GM19467 (cell line): Measurements from ENCODE around the gene SH3RF2.
"Not testable (repeated sequence)": the region's sequence is repeated elsewhere in the genome, so short reads cannot be mapped to it uniquely, and the experiment has no call there.

Source experiments
- ATAC-seq: cut with Tn5 transposase; IDR thresholded peaks from one replicate; pipeline ENCODE4 v1.9.1; 2021; ENCODE audit warnings: mild to moderate bottlenecking, moderate library complexity; ENCODE audit not compliant: unreplicated experiment

Gene SH3RF2, protein sequence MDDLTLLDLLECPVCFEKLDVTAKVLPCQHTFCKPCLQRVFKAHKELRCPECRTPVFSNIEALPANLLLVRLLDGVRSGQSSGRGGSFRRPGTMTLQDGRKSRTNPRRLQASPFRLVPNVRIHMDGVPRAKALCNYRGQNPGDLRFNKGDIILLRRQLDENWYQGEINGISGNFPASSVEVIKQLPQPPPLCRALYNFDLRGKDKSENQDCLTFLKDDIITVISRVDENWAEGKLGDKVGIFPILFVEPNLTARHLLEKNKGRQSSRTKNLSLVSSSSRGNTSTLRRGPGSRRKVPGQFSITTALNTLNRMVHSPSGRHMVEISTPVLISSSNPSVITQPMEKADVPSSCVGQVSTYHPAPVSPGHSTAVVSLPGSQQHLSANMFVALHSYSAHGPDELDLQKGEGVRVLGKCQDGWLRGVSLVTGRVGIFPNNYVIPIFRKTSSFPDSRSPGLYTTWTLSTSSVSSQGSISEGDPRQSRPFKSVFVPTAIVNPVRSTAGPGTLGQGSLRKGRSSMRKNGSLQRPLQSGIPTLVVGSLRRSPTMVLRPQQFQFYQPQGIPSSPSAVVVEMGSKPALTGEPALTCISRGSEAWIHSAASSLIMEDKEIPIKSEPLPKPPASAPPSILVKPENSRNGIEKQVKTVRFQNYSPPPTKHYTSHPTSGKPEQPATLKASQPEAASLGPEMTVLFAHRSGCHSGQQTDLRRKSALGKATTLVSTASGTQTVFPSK

DNA sequence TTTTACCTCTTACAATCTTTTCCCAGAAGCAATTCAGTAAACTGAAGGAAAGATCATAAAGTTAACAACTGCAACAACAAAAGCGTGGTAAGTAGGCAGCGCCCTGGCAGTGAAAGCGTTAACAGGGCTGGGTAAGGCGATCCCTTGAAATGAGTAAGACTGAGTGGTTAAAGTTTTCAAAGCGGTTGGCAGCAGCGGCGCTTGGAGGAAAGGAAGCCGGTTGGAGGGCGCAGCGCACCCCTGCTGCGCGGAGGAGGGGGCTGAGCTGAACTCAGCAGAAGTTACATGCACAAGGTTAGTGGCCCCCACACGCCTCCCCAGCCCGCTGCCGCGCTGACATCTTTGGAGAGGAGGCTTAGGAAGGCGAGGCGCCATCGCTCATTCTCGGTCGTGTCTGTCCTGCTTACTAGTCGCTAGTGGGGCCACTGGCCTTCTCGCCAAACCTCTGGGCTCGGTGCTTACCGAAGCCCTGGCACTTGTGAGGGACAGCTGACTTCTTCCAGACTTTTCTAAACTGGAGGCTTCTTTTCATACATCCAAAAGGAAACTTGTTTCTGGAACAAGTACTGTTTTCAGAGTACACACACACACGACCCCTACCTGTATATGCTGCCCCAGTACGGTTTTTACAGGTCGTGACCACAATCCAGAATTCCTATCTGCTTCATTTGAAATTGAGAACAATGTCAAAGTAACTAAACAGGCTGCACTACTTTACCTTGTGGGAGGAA, at the start of gene SH3RF2:
SH3RF2 (plus strand) TSS at position 178 of the 731 bp plus-strand sequence. CDS start 1,351 bp downstream, outside the sequence.
- no peak for ATAC-seq

DNA sequence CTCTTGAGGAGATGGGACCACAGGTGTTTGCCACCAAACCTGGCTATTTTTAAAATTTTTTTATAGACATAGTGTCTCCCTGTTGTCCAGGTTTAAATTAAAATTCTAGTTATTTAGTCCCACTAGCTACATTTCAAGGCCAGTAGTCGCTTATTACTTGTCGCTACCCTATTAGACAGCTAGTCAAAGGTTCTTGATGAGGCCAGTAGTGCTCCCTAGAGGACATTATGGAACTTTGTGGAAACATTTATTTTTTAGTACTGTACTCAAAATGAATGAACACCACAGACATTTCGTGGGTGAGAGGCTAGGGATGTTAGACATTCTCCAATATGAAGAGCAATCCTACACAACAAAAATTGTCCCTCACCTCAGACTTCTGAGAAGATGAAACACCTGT, 49.2 kb upstream of the SH3RF2 start:
- no peak for ATAC-seq

DNA sequence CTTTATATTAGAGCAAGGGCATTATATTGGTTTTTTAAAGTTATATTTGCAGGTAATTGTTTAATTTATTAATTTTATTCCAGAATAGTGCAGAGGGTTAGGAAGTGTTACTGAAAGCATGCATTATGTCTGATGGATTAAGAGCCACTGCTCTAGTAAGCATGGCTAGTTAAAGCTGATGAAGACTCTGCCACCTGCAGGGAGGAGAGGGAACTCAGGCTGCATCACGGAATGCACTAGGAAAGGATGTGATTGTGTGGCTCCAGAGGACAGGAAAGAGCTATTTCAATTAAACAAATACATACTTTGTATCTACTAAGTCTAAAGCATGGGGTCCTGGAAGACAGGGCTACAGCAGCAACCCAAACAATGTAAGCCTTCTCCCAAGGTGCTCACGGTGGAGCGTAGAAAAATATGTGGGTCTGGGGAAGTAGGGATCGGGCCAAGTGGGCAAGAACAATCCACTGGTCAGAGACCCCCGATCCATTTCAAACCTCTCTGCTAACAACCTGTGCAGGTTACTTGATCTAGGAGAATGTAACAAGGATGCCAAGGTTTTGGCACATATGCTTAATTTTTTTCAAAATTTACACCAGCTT, 48.3 kb upstream of the SH3RF2 start:
- ATAC-seq: no peak

DNA sequence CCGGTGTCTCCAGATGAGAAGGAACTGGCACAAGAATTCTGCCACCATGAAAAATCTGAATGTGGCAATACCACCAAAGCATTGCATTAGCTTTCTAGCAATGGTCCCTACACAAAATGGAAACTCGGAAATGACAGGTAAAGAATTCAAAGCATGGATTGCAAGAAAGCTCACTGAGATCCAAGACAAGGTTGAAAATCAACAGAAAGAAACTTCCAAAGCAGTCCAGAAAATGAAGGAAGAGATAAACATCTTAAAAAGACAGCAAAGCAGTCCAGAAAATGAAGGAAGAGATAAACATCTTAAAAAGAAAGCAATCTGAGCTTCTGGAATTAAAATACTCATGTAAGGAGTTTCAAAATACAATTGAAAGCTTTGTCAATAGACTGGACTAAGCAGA, 46.8 kb upstream of the SH3RF2 start:
- no peak for ATAC-seq

DNA sequence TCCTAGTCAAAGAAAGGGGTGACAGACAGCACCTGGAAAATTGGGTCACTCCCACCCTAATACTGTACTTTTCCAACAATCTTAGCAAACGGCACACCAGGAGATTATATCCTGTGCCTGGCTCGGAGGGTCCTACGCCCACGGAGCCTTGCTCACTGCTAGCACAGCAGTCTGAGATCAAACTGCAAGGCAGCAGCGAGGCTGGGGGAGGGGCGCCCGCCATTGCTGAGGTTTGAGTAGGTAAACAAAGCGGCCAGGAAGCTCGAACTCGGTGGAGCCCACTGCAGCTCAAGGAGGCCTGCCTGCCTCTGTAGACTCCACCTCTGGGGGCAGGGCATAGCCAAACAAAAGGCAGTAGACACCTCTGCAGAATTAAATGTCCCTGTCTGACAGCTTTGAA, 45.0 kb upstream of the SH3RF2 start:
- ATAC-seq: not testable (repeated sequence)

DNA sequence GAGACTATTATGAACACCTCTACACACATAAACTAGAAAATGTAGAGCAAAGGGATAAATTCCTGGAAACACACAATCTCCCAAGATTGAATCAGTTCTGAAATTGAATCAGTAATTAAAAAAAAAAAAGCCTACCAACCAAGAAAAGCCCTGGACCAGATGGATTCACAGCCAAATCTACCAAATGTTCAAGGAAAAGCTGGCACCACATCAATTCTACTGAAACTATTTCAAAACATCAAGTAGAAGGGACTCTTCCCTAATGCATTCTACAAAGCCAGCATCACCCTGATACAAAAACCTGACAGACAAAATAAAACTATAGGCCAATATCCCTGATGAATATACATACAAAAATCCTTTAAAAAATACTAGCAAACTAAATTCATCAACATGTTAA, 38.2 kb upstream of the SH3RF2 start:
- no peak for ATAC-seq

DNA sequence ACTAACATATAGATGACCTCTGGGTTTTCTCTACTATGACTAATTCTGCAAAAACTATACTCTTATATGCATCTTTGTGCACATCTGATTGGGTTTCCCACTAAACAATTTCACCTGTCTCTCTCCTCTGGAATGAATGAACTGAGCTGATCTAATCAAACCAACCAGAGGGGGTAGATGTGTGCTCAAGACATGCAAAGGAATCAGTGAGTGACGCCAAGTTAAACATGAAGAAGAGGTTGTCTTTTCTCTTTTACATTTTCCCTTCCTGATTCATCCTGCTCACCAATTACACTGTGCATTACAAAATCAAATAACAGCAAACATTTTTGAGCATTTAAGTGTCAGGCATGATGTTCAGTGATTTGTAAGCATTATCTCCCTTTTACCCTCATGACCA, 34.0 kb upstream of the SH3RF2 start:
- ATAC-seq: no peak

DNA sequence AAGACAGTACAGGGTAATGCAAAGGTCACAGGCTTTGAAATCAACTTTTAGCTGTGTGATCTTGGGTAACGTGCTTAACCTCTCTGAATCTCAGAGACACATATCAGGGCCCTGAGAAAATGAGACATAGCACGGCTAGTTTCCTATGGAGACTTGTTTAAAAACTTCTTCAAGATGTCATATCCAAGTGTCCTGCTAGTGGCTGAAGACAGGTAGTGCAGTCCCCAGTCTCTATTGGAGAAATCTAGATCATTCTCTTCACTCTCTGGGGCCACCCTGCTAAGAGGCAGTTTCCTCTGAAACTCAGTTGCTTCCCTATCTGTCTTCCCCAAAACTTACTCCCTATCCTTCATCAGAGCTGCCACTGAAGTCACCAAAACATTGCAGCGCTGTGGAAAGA, 33.3 kb upstream of the SH3RF2 start:
- ATAC-seq: peak; percentile 55

DNA sequence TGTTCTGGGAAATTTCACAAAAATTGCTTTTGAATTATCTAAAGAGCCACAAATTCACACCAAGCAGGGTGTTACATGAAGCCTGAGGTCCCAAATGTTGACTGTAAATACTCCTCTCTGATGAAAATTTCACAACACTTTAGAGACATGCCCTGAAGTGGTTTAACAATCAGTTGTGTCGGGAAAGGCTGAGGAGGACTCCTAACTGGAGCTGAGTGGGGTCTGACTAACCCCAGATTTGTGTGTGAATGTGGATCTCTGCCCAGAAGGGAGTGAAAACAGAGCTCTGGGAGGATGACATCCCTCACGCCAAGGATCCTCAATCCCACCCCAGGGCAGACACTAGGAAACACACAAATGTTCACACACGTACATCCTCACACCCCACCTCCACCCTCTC, 32.5 kb upstream of the SH3RF2 start:
- no peak for ATAC-seq

DNA sequence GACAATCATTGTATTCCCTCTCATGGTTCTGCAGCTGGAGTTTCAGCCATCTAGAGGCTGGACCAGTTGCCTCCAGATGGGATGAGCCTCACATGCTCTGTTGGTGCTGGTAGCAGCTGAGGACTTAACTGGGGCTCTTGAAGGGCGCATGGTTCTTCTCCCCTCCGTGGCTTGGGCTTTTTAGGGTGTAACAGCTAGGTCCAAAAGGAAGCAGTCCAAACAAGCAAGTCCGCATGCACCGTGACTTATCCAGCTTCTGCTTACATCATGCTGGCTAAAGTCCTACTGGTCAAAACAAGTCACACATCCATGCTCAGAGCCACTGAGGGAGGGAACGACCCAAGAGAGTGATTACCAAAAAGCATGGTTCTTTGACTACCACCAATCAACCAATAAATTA, 31.6 kb upstream of the SH3RF2 start:
- no peak for ATAC-seq

DNA sequence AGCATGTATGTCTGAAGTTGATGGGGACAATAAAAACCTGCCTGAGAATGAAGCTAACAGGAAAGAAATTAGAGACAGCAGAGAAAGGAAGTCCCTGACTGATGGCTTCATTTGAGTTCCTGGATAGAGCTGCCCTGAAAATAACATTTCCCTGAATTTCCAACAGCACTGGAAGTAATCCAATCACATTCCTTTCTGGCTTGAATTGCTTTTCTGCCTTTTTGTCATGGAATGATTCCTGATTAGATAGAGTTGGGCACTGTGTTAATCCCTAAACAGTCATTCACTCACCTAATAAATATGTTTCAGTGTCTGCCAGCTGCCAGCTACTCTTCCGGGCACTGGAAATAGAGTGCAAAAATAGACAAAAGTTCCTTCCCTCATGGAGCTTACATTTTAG, 30.0 kb upstream of the SH3RF2 start:
- ATAC-seq: no peak

DNA sequence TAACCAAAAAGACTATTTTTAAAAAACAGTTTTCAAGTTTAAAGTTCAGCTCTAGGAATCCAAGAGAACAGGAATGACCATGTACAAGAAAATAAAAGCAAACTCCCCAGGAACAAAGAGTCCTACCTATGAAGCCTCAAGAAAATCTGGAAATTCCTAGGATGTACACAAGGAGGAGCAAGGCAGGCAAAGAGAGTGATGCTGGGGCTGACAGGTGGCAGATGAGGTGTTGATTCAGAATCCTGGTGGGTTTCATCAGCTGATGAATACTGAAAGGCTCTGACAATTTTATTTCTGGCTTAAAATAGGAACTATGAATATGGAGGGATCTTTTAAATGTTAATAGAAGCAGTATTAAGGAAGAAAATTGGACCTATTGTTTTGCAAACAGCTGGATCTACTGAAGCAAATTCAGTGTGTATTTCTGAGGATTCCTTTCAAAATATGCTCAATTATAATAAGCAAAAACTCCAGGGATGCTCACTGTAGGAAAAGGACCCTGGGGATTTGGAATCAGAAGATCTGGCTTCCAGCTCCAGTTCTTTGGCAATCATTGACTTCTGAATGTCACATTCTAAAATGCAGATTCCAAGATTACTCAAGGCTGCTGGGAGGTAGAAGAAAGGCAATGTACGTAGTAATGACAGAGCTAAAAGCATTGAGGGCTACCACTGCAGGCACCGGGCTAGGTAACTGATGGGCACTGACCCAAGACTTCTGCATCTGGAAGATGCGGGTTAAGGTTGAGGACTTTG, 28.0 kb upstream of the SH3RF2 start:
- ATAC-seq: no peak

DNA sequence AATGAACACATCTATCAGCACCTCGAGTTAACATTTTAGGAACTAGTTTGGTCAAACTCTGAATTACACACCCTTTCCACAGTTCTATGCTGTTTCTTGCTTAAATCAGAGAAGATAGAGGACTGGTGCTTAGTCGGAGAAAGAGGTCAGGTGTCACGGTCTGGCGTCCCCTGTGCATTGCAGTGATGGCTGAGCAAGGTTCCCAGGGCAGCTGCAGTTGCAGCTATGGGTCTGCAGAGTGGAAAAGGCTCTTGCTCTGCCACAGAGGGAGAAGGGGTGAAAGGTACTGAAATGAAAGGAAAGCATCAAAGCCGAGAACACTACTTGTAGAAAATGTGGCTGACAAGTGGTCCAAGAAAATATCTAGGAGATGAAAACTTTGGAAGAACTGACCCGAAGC, 25.2 kb upstream of the SH3RF2 start:
- no peak for ATAC-seq

DNA sequence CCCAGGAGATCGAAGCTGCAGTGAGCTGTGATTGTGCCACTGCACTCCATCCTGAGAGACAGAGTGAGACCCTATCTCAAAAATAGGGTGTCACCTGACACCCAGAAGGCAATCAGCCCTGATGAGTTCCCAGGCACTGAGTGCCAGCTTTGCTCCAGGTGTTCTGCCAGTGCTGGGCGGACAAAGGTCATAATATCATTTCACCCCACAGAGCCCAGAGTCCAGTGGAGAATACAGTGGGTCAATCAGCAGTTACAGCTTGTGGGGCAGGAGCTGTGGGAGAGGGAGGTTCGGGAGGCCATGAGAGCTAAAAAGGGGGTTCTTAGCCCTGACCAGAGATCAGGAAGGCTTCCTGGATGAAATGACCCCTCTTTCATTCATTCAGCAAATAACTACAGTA, 24.4 kb upstream of the SH3RF2 start:
- no peak for ATAC-seq

DNA sequence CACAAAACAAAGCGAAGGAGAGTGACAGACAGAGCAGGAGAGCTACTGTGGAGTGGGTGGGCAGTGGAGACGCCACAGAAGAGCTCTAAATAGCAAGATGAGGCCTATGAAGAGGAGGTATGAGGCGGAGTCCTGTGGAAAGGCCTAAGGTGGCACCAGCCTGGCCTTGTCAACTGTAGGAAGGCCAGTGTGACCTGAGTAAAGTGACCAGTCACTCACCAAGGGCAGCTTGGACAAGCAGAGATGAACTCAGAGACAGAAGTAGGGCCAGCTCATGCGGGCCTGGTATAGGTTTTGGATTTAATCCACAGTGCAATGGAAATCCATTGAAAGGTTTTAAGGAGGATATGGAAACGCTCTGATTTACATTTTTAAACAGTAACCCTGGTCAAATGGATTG, 23.8 kb upstream of the SH3RF2 start:
- no peak for ATAC-seq

DNA sequence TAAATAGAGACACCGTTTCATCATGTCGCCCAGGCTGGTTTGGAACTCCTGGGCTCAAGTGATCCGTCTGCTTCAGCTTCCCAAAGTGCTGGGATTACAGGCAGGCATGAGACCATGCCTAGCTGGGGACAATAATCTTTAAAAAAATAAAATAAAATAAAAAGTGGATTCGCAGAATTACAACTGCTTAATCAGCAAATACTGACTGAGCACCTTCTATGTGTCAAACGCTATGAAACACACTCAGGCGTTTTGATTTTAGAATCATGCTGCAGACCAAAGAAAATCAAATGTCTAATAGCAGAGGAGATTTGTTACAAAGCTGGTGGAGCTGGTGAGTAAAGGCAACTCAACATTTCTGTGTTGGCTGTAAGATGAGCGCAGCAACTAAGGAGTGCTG, 22.7 kb upstream of the SH3RF2 start:
- no peak for ATAC-seq

DNA sequence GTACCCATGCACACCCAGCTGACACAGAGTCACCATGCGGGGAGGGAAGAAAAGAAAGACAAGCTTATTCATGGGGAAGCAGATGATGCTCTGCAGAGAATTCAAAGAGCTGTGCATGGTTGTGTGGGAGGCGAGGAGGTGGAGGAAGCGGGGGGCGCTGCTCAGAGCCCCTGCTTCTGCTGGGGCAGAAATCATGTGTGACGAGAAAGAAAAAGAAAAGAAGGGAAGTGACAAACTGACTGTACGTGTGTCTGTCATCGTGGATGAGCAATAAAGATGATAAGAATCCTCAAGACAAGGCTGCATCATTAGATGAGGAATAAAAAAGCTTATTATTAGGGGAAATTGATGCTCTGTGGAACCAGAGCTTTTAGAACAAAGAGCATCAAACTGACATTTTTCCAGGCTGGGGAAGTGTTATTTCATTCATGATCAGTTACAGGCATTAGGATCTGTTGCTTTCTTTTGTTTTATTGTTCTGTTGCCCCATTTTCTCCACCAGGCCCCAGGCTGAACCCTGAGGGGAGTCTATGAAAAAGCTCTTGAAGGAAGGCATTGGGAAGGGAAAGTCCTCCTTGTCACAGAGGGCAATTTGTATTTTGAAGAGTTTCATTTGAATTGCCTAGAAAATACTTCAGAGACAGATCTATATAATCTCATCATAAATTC, 20.3 kb upstream of the SH3RF2 start:
- no peak for ATAC-seq

DNA sequence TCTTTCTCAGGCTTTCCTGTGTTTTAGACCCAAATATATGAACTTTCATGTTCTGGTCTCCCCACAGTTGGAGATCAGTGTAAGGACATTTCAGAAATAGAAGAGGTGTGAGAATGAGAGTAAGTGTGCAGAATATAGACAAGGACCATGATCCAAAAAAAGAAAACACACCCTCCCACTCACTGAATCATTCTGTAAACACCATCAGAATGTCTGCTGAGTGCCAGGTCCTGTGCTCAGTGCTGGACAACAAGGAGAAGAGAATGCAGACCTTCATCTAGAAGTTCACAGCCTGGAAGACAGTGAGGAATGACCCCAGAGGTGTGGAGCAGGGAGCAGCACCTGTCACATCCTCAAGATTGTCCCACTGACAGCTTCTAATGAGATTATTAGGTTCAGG, 19.1 kb upstream of the SH3RF2 start:
- ATAC-seq: no peak

DNA sequence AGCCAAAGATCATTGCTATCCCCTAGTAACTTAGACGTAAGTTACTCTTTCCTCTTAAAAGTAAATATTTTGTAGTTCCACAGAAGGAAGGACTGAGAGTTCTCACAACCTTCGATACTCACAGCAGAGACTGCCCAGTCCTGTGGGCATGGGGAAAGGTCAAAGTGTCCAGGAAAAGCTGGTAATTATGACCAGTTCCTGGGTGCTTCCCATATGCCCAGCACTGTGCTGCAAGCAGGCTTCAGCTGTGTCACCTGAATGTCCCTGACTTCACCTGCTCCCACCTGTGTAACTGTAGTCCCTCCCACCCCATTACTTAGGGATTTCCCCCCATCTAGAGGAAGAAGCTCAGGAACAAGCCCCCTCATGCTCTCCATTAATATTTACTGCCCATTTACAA, 18.0 kb upstream of the SH3RF2 start:
- ATAC-seq: no peak

DNA sequence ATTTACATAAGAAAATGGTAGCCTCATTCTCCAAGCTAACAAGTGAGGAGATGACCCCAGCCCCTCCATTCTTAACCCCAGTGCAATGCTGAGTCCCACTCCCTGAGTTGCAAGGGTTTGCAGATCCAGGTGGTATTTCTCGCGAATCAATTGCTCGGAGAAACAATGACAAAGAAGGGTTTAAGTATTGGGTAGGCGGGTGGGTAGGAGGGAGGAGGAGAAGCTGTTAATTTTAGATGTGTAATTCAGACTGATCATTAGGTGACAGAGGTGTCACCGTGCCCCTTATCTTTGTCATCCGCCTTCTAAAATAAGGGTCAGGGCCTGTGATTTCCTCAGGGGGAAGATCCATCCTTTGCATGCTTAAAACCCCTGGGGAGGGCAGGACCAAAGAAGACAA, 17.0 kb upstream of the SH3RF2 start:
- no peak for ATAC-seq
